Stimulated activated CD8-positive, alpha-beta memory T cell treated with anti-CD3 and anti-CD28 coated beads, Interleukin-4, amount 100 ng/mL, for 4 hours (primary cell): ENCODE measurements around the gene TGFBR3L.
"Not testable (repeated sequence)": the region's sequence is repeated elsewhere in the genome, so short reads cannot be mapped to it uniquely, and the experiment has no call there.

Experiments used
- DNase-seq, 2 donors: peaks; one replicate each; pipeline ENCODE4 v3.0.0-alpha.2; 2020; ENCODE audit warnings: low read depth in 2 of 2, low spot score in 1 of 2

The TGFBR3L gene

GRCh38 chr19:7926727-7927604 is 12.3 kb downstream of the TGFBR3L start:
- DNase-seq = no peak

GRCh38 chr19:7927605-7928333 is 13.1 kb downstream of the TGFBR3L start:
- DNase-seq = no peak

- DNase-seq = no peak
Measured at GRCh38 chr19:7928334-7928706, 13.7 kb downstream of the TGFBR3L start.

- peak in 1 of 2 donors; percentile 29 for DNase-seq
Measured at GRCh38 chr19:7928741-7929701, 14.4 kb downstream of the TGFBR3L start.

GRCh38 chr19:7930030-7930429 is 15.4 kb downstream of the TGFBR3L start:
- DNase-seq = not testable (repeated sequence)

GRCh38 chr19:7930765-7931164 is 16.1 kb downstream of the TGFBR3L start:
- no peak for DNase-seq

GRCh38 chr19:7931221-7932061 is 16.8 kb downstream of the TGFBR3L start:
- DNase-seq = no peak

- DNase-seq = no peak
Measured at GRCh38 chr19:7932276-7932929, 17.8 kb downstream of the TGFBR3L start.

- no peak for DNase-seq
Measured at GRCh38 chr19:7932930-7933300, 18.3 kb downstream of the TGFBR3L start.

- DNase-seq = no peak
Measured at GRCh38 chr19:7933411-7933810, 18.8 kb downstream of the TGFBR3L start.

GRCh38 chr19:7933828-7934725 is 19.4 kb downstream of the TGFBR3L start:
- no peak for DNase-seq

- no peak for DNase-seq
Measured at GRCh38 chr19:7934766-7935165, 20.1 kb downstream of the TGFBR3L start.

GRCh38 chr19:7940841-7941240 is 26.2 kb downstream of the TGFBR3L start:
- DNase-seq = no peak

- DNase-seq = no peak
Measured at GRCh38 chr19:7941895-7942596, 27.4 kb downstream of the TGFBR3L start.

- DNase-seq = no peak
Measured at GRCh38 chr19:7942981-7943443, 28.4 kb downstream of the TGFBR3L start.

GRCh38 chr19:7943444-7944176 is 29.0 kb downstream of the TGFBR3L start, which contains the start of gene TIMM44:
TSS of gene TIMM44 (minus strand) at chr19:7943666. CDS start at chr19:7943651, 15 bp downstream.
- DNase-seq = peak; percentile 96 to 98

- DNase-seq = peak; percentile 73 to 76
Measured at GRCh38 chr19:7944177-7944761, 29.6 kb downstream of the TGFBR3L start.
